Hindlimb muscle (tissue), 1 donor: Measurements from ENCODE around the gene OR5A1. TPM values are rescaled to one million over a fixed set of nuclear protein-coding genes. Genes with fewer than 3 reads are reported as not detected.
"Not testable (repeated sequence)": the region's sequence is repeated elsewhere in the genome, so short reads cannot be mapped to it uniquely, and the experiment has no call there.

Experiments
- DNase-seq: peaks from one replicate; pipeline ENCODE4 v3.0.0-alpha.2; 2013
- polyA plus RNA-seq: library from polyadenylated mRNA; unstranded; fragments of 120-200 nt; gene quantifications from one replicate; pipeline ENCODE4 v1.2.1, GENCODE V29; 2013; ENCODE audit not compliant: insufficient read length

Gene OR5A1
- polyA plus RNA-seq: not detected

- DNase-seq: no peak
Observed at GRCh38 chr11:59436169-59436568, at the start of gene OR5A1. TSS of gene OR5A1 (plus strand) at chr11:59436469. CDS start at chr11:59443169, 6,700 bp downstream.

- no peak for DNase-seq
Observed at GRCh38 chr11:59394186-59394585, 42.1 kb upstream of the OR5A1 start.

GRCh38 chr11:59400461-59401261, 35.6 kb upstream of the OR5A1 start:
- DNase-seq: no peak

GRCh38 chr11:59401262-59401552, 35.1 kb upstream of the OR5A1 start:
- DNase-seq: no peak

- DNase-seq: no peak
Observed at GRCh38 chr11:59403546-59403945, 32.7 kb upstream of the OR5A1 start.

GRCh38 chr11:59413646-59414045, 22.6 kb upstream of the OR5A1 start:
- DNase-seq: no peak

- DNase-seq: no peak
Observed at GRCh38 chr11:59415111-59415510, 21.2 kb upstream of the OR5A1 start.

GRCh38 chr11:59416613-59417012, 19.7 kb upstream of the OR5A1 start:
- DNase-seq: no peak

GRCh38 chr11:59417023-59417422, 19.2 kb upstream of the OR5A1 start:
- DNase-seq: no peak

GRCh38 chr11:59418156-59418555, 18.1 kb upstream of the OR5A1 start:
- no peak for DNase-seq

- no peak for DNase-seq
Observed at GRCh38 chr11:59423835-59424234, 12.4 kb upstream of the OR5A1 start.

- no peak for DNase-seq
Observed at GRCh38 chr11:59425131-59425530, 11.1 kb upstream of the OR5A1 start.

- no peak for DNase-seq
Observed at GRCh38 chr11:59426361-59427067, 9.8 kb upstream of the OR5A1 start, which contains the start of gene OR5A2. TSS of gene OR5A2 (minus strand) at chr11:59426413. CDS start at chr11:59422953, 3,460 bp downstream.

- DNase-seq: no peak
Observed at GRCh38 chr11:59427068-59427382, 9.2 kb upstream of the OR5A1 start.

GRCh38 chr11:59429924-59430516, 6.2 kb upstream of the OR5A1 start:
- DNase-seq: peak; percentile 3

GRCh38 chr11:59437770-59438169, 1.5 kb downstream of the OR5A1 start:
- DNase-seq: no peak

- not testable (repeated sequence) for DNase-seq
Observed at GRCh38 chr11:59445624-59446023, 9.4 kb downstream of the OR5A1 start.

- no peak for DNase-seq
Observed at GRCh38 chr11:59448484-59448883, 12.2 kb downstream of the OR5A1 start.

- DNase-seq: no peak
Observed at GRCh38 chr11:59456661-59457060, 20.4 kb downstream of the OR5A1 start, which contains the start of gene OR4D6. TSS of gene OR4D6 (plus strand) at chr11:59456961. CDS start at chr11:59456961, 0 bp downstream.

- peak; percentile 1 for DNase-seq
Observed at GRCh38 chr11:59459916-59460315, 23.6 kb downstream of the OR5A1 start.

- peak; percentile 49 for DNase-seq
Observed at GRCh38 chr11:59463190-59463641, 26.9 kb downstream of the OR5A1 start.

- DNase-seq: no peak
Observed at GRCh38 chr11:59473015-59473414, 36.7 kb downstream of the OR5A1 start, which contains the start of gene OR4D10. TSS of gene OR4D10 (plus strand) at chr11:59473315. CDS start at chr11:59477430, 4,115 bp downstream.

- no peak for DNase-seq
Observed at GRCh38 chr11:59475176-59475575, 38.9 kb downstream of the OR5A1 start.
